ENCODE measurements around the gene CDH6. TPM values are rescaled to one million over a fixed set of nuclear protein-coding genes. Genes with fewer than 3 reads are reported as not detected.

The CDH6 gene
- total and polyA plus RNA-seq, 10 of the 15 experiments (the other 5 are each of a cell fraction or from before 2014, with no cell fraction given) = 0.01 TPM; not detected in 9

- intact Hi-C loops (cut with micrococcal nuclease; ENCODE audit: unreplicated experiment) = no loop called here
- 12% methylated on average over 3 of the region's 3 CpGs for WGBS (ENCODE audit: insufficient coverage, insufficient replicate concordance, low lambda C conversion rate, missing lambda C conversion rate)
- RAD21 ChIA-PET (ENCODE audit: unreplicated experiment) = no interaction called here
Observed at GRCh38 chr5:31283326-31283725, 89.8 kb downstream of the CDH6 start.

DNA sequence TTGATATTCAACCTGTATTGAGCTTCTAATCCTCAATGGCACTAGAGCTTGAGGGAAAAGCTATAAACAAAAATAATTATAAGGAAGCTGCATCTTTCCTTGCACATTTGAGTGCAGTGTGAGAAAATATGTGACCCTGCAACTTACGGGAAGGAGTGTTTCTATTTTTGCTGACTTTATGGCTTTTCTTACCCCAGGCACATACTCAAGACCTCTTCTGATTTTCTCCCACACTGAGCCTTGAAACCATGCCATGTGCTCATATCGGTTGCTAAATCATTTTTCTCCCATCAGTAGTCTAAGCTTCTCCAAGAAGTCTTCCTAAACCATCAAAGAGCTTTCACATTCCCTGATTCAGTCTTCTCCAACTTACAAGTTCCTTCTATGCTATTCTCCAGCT is 91.5 kb downstream of the CDH6 start:
- Histone ChIP-seq H3K4me3 (no peak overlapping the region), H2AFZ (ENCODE audit: control insufficient read depth, low read depth, low read length) (no peak overlapping the region), H3K27me3 (replicated peaks in 1 of 2; ENCODE audit: control insufficient read depth in 2 of 2, insufficient read depth in 2 of 2, low read length in 1 of 2) (no peaks in the 10 kb centered on the region), H3K9me3 (replicated peaks; ENCODE audit: control insufficient read depth, insufficient read depth, low read length) (no peaks in the 10 kb centered on the region), H3K79me2 (ENCODE audit: control insufficient read depth, insufficient read depth, low read length) (no peaks in the 10 kb centered on the region), H3K4me1 (ENCODE audit: control insufficient read depth, insufficient read depth, low read length) (no peaks in the 10 kb centered on the region), H3K9ac (ENCODE audit: control insufficient read depth, insufficient read depth, low read length) (no peak overlapping the region), H4K20me1 (ENCODE audit: control insufficient read depth, insufficient read depth) (no peaks in the 10 kb centered on the region), H3K27ac (ENCODE audit: control insufficient read depth, insufficient read depth) (no peak overlapping the region), H3K4me2 (ENCODE audit: control insufficient read depth, insufficient read depth) (no peak overlapping the region), H3K36me3 (ENCODE audit: control insufficient read depth in 2 of 2, insufficient read depth in 2 of 2, low read length in 1 of 2) (no peaks in the 10 kb centered on the region)
- BruUV-seq (replicated peaks) = no TSS peak
- in situ Hi-C loops (cut with MboI) = no loop called here
- intact Hi-C loops (cut with micrococcal nuclease; ENCODE audit: unreplicated experiment) = no loop called here
- ChIA-PET RAD21 (ENCODE audit: unreplicated experiment) (no interaction called here), SMC1A (ENCODE audit: uncharacterized antibody, unreplicated experiment) (interaction anchor here (1.0 kb wide), 2 partner anchors 99 to 808 kb away, joined by 3 read pairs; no protein-coding TSS in a partner anchor), POLR2A (no interaction called here), CTCF (interaction anchor here (1.6 kb wide), 1 partner anchor 15 kb away, joined by 4 read pairs; no protein-coding TSS in a partner anchor)
- ATAC-seq = no peak
- no peak for FAIRE-seq
- DNase-seq (ENCODE audit: low read depth, low spot score) = no peak
- WGBS (ENCODE audit: insufficient coverage, insufficient replicate concordance, low lambda C conversion rate, missing lambda C conversion rate) = 0% methylated on average over 2 of the region's 2 CpGs
- TF ChIP-seq ZNF274 (IDR thresholded peaks at IDR 0.05; ENCODE audit: insufficient read depth, insufficient read length) = no peak
- no peak for TF ChIP-seq SREBF2 (IDR thresholded peaks at IDR 0.05; ENCODE audit: low read length)
- TF ChIP-seq NRF1 (conservative IDR thresholded peaks at IDR 0.05; ENCODE audit: low read depth, low read length) = no peak
- no peak for TF ChIP-seq KLF5 (IDR thresholded peaks at IDR 0.05; ENCODE audit: partially characterized antibody)
- TF ChIP-seq SUZ12 (IDR thresholded peaks at IDR 0.05; ENCODE audit: unreplicated experiment) = no peak
- no peak for TF ChIP-seq HDGF (IDR thresholded peaks at IDR 0.05)
- TF ChIP-seq ZNF622 (IDR thresholded peaks at IDR 0.05) = no peak
- no peak for TF ChIP-seq PAX8 (IDR thresholded peaks at IDR 0.05)
- no peak for TF ChIP-seq TBL1XR1 (IDR thresholded peaks at IDR 0.05; ENCODE audit: low read depth, low read length)
- TF ChIP-seq, protein P1, sequence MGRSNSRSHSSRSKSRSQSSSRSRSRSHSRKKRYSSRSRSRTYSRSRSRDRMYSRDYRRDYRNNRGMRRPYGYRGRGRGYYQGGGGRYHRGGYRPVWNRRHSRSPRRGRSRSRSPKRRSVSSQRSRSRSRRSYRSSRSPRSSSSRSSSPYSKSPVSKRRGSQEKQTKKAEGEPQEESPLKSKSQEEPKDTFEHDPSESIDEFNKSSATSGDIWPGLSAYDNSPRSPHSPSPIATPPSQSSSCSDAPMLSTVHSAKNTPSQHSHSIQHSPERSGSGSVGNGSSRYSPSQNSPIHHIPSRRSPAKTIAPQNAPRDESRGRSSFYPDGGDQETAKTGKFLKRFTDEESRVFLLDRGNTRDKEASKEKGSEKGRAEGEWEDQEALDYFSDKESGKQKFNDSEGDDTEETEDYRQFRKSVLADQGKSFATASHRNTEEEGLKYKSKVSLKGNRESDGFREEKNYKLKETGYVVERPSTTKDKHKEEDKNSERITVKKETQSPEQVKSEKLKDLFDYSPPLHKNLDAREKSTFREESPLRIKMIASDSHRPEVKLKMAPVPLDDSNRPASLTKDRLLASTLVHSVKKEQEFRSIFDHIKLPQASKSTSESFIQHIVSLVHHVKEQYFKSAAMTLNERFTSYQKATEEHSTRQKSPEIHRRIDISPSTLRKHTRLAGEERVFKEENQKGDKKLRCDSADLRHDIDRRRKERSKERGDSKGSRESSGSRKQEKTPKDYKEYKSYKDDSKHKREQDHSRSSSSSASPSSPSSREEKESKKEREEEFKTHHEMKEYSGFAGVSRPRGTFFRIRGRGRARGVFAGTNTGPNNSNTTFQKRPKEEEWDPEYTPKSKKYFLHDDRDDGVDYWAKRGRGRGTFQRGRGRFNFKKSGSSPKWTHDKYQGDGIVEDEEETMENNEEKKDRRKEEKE (IDR thresholded peaks at IDR 0.05) = no peak
- TF ChIP-seq STAT1 (conservative IDR thresholded peaks at IDR 0.05) = no peak
- no peak for TF ChIP-seq WRNIP1 (IDR thresholded peaks at IDR 0.05; ENCODE audit: borderline replicate concordance, low read depth, low read length)

More at GRCh38 chr5:31283326-31283725, 89.8 kb downstream of the CDH6 start:
- ChIA-PET CTCF (interaction anchor here (1.6 kb wide), 1 partner anchor 13 kb away, joined by 4 read pairs; no protein-coding TSS in a partner anchor), SMC1A (ENCODE audit: uncharacterized antibody, unreplicated experiment) (no interaction called here), POLR2A (no interaction called here)
- no peaks in the 10 kb centered on the region for H3K79me2 ChIP-seq (ENCODE audit: control insufficient read depth, insufficient read depth, low read length)
- BruUV-seq (replicated peaks) = no TSS peak
- H3K4me2 ChIP-seq (ENCODE audit: control insufficient read depth, insufficient read depth) = no peak overlapping the region
- H3K27me3 ChIP-seq (replicated peaks in 1 of 2; ENCODE audit: control insufficient read depth in 2 of 2, insufficient read depth in 2 of 2, low read length in 1 of 2) = no peaks in the 10 kb centered on the region
- H3K4me1 ChIP-seq (ENCODE audit: control insufficient read depth, insufficient read depth, low read length) = no peaks in the 10 kb centered on the region
- H3K9ac ChIP-seq (ENCODE audit: control insufficient read depth, insufficient read depth, low read length) = no peak overlapping the region
- in situ Hi-C loops (cut with MboI) = no loop called here
- H3K27ac ChIP-seq (ENCODE audit: control insufficient read depth, insufficient read depth) = no peak overlapping the region
- DNase-seq (ENCODE audit: low read depth, low spot score) = no peak
- H3K4me3 ChIP-seq = no peak overlapping the region
- no peaks in the 10 kb centered on the region for H3K9me3 ChIP-seq (replicated peaks; ENCODE audit: control insufficient read depth, insufficient read depth, low read length)
- FAIRE-seq = no peak
- H3K36me3 ChIP-seq (ENCODE audit: control insufficient read depth in 2 of 2, insufficient read depth in 2 of 2, low read length in 1 of 2) = no peaks in the 10 kb centered on the region
- H2AFZ ChIP-seq (ENCODE audit: control insufficient read depth, low read depth, low read length) = no peak overlapping the region
- ATAC-seq = no peak
- TF ChIP-seq IRF4 (IDR thresholded peaks at IDR 0.05; ENCODE audit: low read depth, low read length) (no peak), NFYA (IDR thresholded peaks at IDR 0.05; ENCODE audit: borderline replicate concordance, low read depth, low read length) (no peak), CREB1 (IDR thresholded peaks at IDR 0.05; ENCODE audit: low read depth) (no peak), RBBP5 (conservative IDR thresholded peaks at IDR 0.05) (no peak), BACH1 (IDR thresholded peaks at IDR 0.05; ENCODE audit: borderline replicate concordance) (no peak), NR2C1 (IDR thresholded peaks at IDR 0.05) (no peak), KAT2A (conservative IDR thresholded peaks at IDR 0.05; ENCODE audit: control insufficient read depth, low read depth, low read length) (no peak), CBFB (IDR thresholded peaks at IDR 0.05; ENCODE audit: low read depth) (no peak)
- TF ChIP-seq, protein P2, sequence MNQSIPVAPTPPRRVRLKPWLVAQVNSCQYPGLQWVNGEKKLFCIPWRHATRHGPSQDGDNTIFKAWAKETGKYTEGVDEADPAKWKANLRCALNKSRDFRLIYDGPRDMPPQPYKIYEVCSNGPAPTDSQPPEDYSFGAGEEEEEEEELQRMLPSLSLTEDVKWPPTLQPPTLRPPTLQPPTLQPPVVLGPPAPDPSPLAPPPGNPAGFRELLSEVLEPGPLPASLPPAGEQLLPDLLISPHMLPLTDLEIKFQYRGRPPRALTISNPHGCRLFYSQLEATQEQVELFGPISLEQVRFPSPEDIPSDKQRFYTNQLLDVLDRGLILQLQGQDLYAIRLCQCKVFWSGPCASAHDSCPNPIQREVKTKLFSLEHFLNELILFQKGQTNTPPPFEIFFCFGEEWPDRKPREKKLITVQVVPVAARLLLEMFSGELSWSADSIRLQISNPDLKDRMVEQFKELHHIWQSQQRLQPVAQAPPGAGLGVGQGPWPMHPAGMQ (IDR thresholded peaks at IDR 0.05; ENCODE audit: borderline replicate concordance) = no peak
- H4K20me1 ChIP-seq (ENCODE audit: control insufficient read depth, insufficient read depth) = no peaks in the 10 kb centered on the region
